IMR-90 (cell line): ENCODE results near the gene MLEC. TPM values are rescaled to one million over a fixed set of nuclear protein-coding genes. Genes with fewer than 3 reads are reported as not detected.

Experiments
- ATAC-seq: fragments of 200-7000 bp; cut with Tn5 transposase; 2 replicates; pipeline ENCODE4 v1.9.1; 2020; ENCODE audit warnings: low read depth, mild to moderate bottlenecking, moderate library complexity
- BruUV-seq: library from RNA; stranded (reverse); fragments of 400-500 nt; replicated peaks from 2 replicates; lab custom pipeline; 2021; lab: Mats Ljungman, UMichigan
- CTCF ChIA-PET: fragments of 300-600 bp; formaldehyde crosslinking; extraction: SDS; loops from one replicate; lab custom pipeline; 2021; ENCODE audit warnings: antibody characterized with exemption; lab: Yijun Ruan, JAX
- POLR2A ChIA-PET: fragments of 300-600 bp; sonication (Branson Sonifier 250); formaldehyde crosslinking; loops from one replicate; lab custom pipeline; 2022; ENCODE audit warnings: antibody characterized with exemption; ENCODE audit not compliant: unreplicated experiment; lab: Charles Lee
- DNase-seq: peaks from one replicate; pipeline ENCODE4 v3.0.0; 2013
- H2AFZ ChIP-seq: replicated peaks from 2 replicates; pipeline ENCODE3; 2013; ENCODE audit warnings: low read length, mild to moderate bottlenecking; ENCODE audit not compliant: poor library complexity
- H2AK5ac ChIP-seq: 2 replicates; pipeline ENCODE4 v1.6.1; 2013; ENCODE audit warnings: low read depth, low read length, inconsistent platforms
- H2AK9ac ChIP-seq: replicated peaks from 2 replicates; pipeline ENCODE3; 2013; ENCODE audit warnings: mild to moderate bottlenecking, low read depth, low read length, moderate library complexity; ENCODE audit not compliant: poor library complexity
- H2BK120ac ChIP-seq: 2 replicates; pipeline ENCODE4 v1.6.1; 2013; ENCODE audit warnings: low read depth, low read length, inconsistent platforms
- H2BK15ac ChIP-seq: 3 replicates; pipeline ENCODE4 v1.6.1; 2013; ENCODE audit warnings: low read depth, low read length, inconsistent platforms
- H2BK20ac ChIP-seq: 2 replicates; pipeline ENCODE4 v1.6.1; 2013; ENCODE audit warnings: low read depth, mild to moderate bottlenecking, inconsistent platforms, low read length, moderate library complexity
- H2BK5ac ChIP-seq: 2 replicates; pipeline ENCODE4 v1.6.1; 2013; ENCODE audit warnings: mild to moderate bottlenecking, low read depth, low read length, inconsistent platforms; ENCODE audit not compliant: poor library complexity, severe bottlenecking
- H3K14ac ChIP-seq: replicated peaks from 2 replicates; pipeline ENCODE4 v1.6.1; 2013; ENCODE audit warnings: low read depth, low read length, inconsistent platforms
- H3K18ac ChIP-seq: 2 replicates; pipeline ENCODE4 v1.6.1; 2013; ENCODE audit warnings: low read depth, low read length, control low read depth
- H3K23ac ChIP-seq: 2 replicates; pipeline ENCODE4 v1.6.1; 2013; ENCODE audit warnings: low read depth, low read length, inconsistent platforms
- H3K27ac ChIP-seq: 2 replicates; pipeline ENCODE4 v1.5.1; 2013; ENCODE audit warnings: mild to moderate bottlenecking, control low read depth, low read length; ENCODE audit not compliant: insufficient read depth
- H3K27me3 ChIP-seq: 2 replicates; pipeline ENCODE4 v1.6.1; 2013; ENCODE audit warnings: low read length; ENCODE audit not compliant: control insufficient read depth, insufficient read depth
- H3K36me3 ChIP-seq: 2 replicates; pipeline ENCODE4 v1.6.1; 2013; ENCODE audit warnings: low read length, mixed read lengths; ENCODE audit not compliant: control insufficient read depth, insufficient read depth
- H3K4ac ChIP-seq: 2 replicates; pipeline ENCODE4 v1.6.1; 2013; ENCODE audit warnings: low read depth, low read length, inconsistent platforms
- H3K4me1 ChIP-seq: 2 replicates; pipeline ENCODE4 v1.6.1; 2013; ENCODE audit warnings: low read length, mixed read lengths; ENCODE audit not compliant: control insufficient read depth, insufficient read depth
- H3K4me2 ChIP-seq: 2 replicates; pipeline ENCODE4 v1.6.1; 2013; ENCODE audit warnings: low read depth, mild to moderate bottlenecking, control low read depth, low read length, moderate library complexity
- H3K4me3 ChIP-seq: 2 replicates; pipeline ENCODE4 v1.5.1; 2013; ENCODE audit warnings: low read depth, mild to moderate bottlenecking, control low read depth, low read length, moderate library complexity; ENCODE audit not compliant: insufficient read depth
- H3K56ac ChIP-seq: 2 replicates; pipeline ENCODE4 v1.6.1; 2013; ENCODE audit warnings: low read length, inconsistent platforms; ENCODE audit not compliant: insufficient read depth; ENCODE audit errors: extremely low read depth
- H3K79me1 ChIP-seq, 2 experiments: 2 replicates each; pipeline ENCODE4 v1.6.1; 2013; ENCODE audit warnings: low read length in 2 of 2, inconsistent platforms in 1 of 2, low read depth in 1 of 2
- H3K9ac ChIP-seq: 2 replicates; pipeline ENCODE4 v1.6.1; 2013; ENCODE audit warnings: low read depth, low read length, control low read depth
- H3K9me1 ChIP-seq: 2 replicates; pipeline ENCODE4 v1.6.1; 2013; ENCODE audit warnings: low read length, inconsistent platforms; ENCODE audit not compliant: insufficient read depth
- H3K9me3 ChIP-seq: 2 replicates; pipeline ENCODE4 v1.6.1; 2013; ENCODE audit warnings: low read length; ENCODE audit not compliant: control insufficient read depth, insufficient read depth
- H4K20me1 ChIP-seq: 2 replicates; pipeline ENCODE4 v1.6.1; 2013; ENCODE audit warnings: low read length, inconsistent platforms; ENCODE audit not compliant: insufficient read depth
- H4K5ac ChIP-seq: 2 replicates; pipeline ENCODE4 v1.6.1; 2013; ENCODE audit warnings: mild to moderate bottlenecking, low read depth, low read length, control low read depth
- H4K8ac ChIP-seq, 2 experiments: 2 replicates each; pipeline ENCODE4 v1.6.1; 2013; ENCODE audit warnings: low read depth in 2 of 2, low read length in 2 of 2, control low read depth in 1 of 2, inconsistent platforms in 1 of 2
- H4K91ac ChIP-seq: 2 replicates; pipeline ENCODE4 v1.6.1; 2013; ENCODE audit warnings: low read depth, low read length, inconsistent platforms; ENCODE audit not compliant: insufficient read depth
- BHLHE40 ChIP-seq: fragments of 150-350 bp; IDR thresholded peaks from 2 replicates; pipeline ENCODE4 v1.6.1; 2016; ENCODE audit warnings: mild to moderate bottlenecking, low read depth, low read length
- CEBPB ChIP-seq: IDR thresholded peaks from 2 replicates; pipeline ENCODE4 v1.6.1; 2012; ENCODE audit warnings: low read depth, low read length, improper control_type of control experiment
- CHD1 ChIP-seq: IDR thresholded peaks from 2 replicates; pipeline ENCODE4 v1.6.1; 2012; ENCODE audit warnings: low read depth, low read length, improper control_type of control experiment
- CTCF ChIP-seq: conservative IDR thresholded peaks from 2 replicates; pipeline ENCODE4 v1.5.1; 2012; ENCODE audit warnings: mild to moderate bottlenecking, low read depth, low read length, improper control_type of control experiment
- ELK1 ChIP-seq: fragments of 150-350 bp; IDR thresholded peaks from 2 replicates; pipeline ENCODE4 v1.6.1; 2016; ENCODE audit warnings: low read depth, mild to moderate bottlenecking, low read length, moderate library complexity, borderline replicate concordance
- FOS ChIP-seq: fragments of 150-350 bp; IDR thresholded peaks from 2 replicates; pipeline ENCODE4 v1.6.1; 2016; ENCODE audit warnings: low read depth, low read length
- MAFK ChIP-seq: IDR thresholded peaks from 2 replicates; pipeline ENCODE4 v1.6.1; 2012; ENCODE audit warnings: low read depth, low read length, improper control_type of control experiment
- MAZ ChIP-seq: IDR thresholded peaks from 2 replicates; pipeline ENCODE4 v1.6.1; 2012; ENCODE audit warnings: low read depth, mild to moderate bottlenecking, low read length, improper control_type of control experiment, moderate library complexity, borderline replicate concordance
- MXI1 ChIP-seq: IDR thresholded peaks from 2 replicates; pipeline ENCODE4 v1.6.1; 2012; ENCODE audit warnings: low read depth, mild to moderate bottlenecking, low read length, moderate library complexity, borderline replicate concordance
- POLR2A ChIP-seq: IDR thresholded peaks from 2 replicates; pipeline ENCODE4 v1.6.1; 2012; ENCODE audit warnings: mild to moderate bottlenecking, low read depth, low read length
- RAD21 ChIP-seq: IDR thresholded peaks from 2 replicates; pipeline ENCODE4 v1.6.1; 2012; ENCODE audit warnings: low read length, improper control_type of control experiment
- RCOR1 ChIP-seq: IDR thresholded peaks from 2 replicates; pipeline ENCODE4 v1.6.1; 2012; ENCODE audit warnings: mild to moderate bottlenecking, low read length, improper control_type of control experiment; ENCODE audit not compliant: insufficient replicate concordance
- RFX5 ChIP-seq: IDR thresholded peaks from 2 replicates; pipeline ENCODE4 v1.8.0; 2012; ENCODE audit warnings: low read depth, mild to moderate bottlenecking, low read length, moderate library complexity
- SMC3 ChIP-seq: fragments of 150-350 bp; IDR thresholded peaks from 2 replicates; pipeline ENCODE4 v1.6.1; 2016; ENCODE audit warnings: low read depth, mild to moderate bottlenecking, antibody characterized with exemption, low read length, moderate library complexity
- USF2 ChIP-seq: fragments of 150-350 bp; IDR thresholded peaks from 2 replicates; pipeline ENCODE4 v1.6.1; 2017; ENCODE audit warnings: mild to moderate bottlenecking, antibody characterized with exemption, low read length, low read depth
- WGBS, 2 experiments: methylation state at CpG; one replicate each; pipeline versions ENCODE4 v1.1.5 to v1.1.7; 2013; ENCODE audit warnings: missing lambda C conversion rate in 2 of 2; ENCODE audit not compliant: insufficient read length in 1 of 2; ENCODE audit errors: extremely low coverage in 2 of 2; 5-methylcytosine and 5-hydroxymethylcytosine counted together
- dilution Hi-C: fragments of 300-500 bp; cut with HindIII; formaldehyde crosslinking; loops from one replicate; pipeline ENCODE4 v1.14.3; 2018; ENCODE audit warnings: low sequenced_read_pairs; ENCODE audit not compliant: unreplicated experiment
- in situ Hi-C: fragments of 300-500 bp; cut with MboI; formaldehyde crosslinking; loops from 3 replicates; pipeline ENCODE4 v1.14.3; 2019; ENCODE audit warnings: low sequenced_read_pairs, inconsistent platforms, mixed read lengths
- intact Hi-C: fragments of 100-400 bp; cut with micrococcal nuclease; formaldehyde crosslinking; loops from 2 replicates; pipeline ENCODE4 v1.10.0; 2022
- polyA plus RNA-seq, 3 experiments: library from polyadenylated mRNA; depleted of rRNA; stranded (reverse); fragments of >200 nt; gene quantifications; 2 replicates each; pipeline ENCODE4 v1.2.3, GENCODE V29; 2012; ENCODE audit warnings: low replicate concordance in 1 of 3
- total RNA-seq: library from RNA; depleted of rRNA; stranded (reverse); fragments of >200 nt; gene quantifications from 2 replicates; pipeline ENCODE4 v1.2.3, GENCODE V29; 2012

The MLEC gene
- total and polyA plus RNA-seq, 2 of the 4 experiments (the other 2 are of a cell fraction), result 44.1 to 137 TPM

- ChIA-PET POLR2A (no interaction called here), CTCF (no interaction called here)
- no peak overlapping the region for H3K23ac ChIP-seq
Observed at GRCh38 chr12:120735181-120735580, 48.2 kb downstream of the MLEC start.

More at GRCh38 chr12:120735181-120735580, 48.2 kb downstream of the MLEC start:
- Histone ChIP-seq H3K4me1 (no peaks in the 10 kb centered on the region), H3K4me2 (no peak overlapping the region), H4K91ac (no peak overlapping the region), H4K8ac (no peak overlapping the region), H2BK15ac (no peak overlapping the region), H3K9me1 (no peaks in the 10 kb centered on the region), H3K27me3 (no peaks in the 10 kb centered on the region), H2AK5ac (no peak overlapping the region), H4K20me1 (no peaks in the 10 kb centered on the region), H3K4ac (no peak overlapping the region), H4K5ac (no peak overlapping the region), H2AK9ac (no peak overlapping the region), H2BK120ac (no peak overlapping the region), H3K56ac (no peak overlapping the region), H3K4me3 (no peak overlapping the region), H3K18ac (no peak overlapping the region), H2BK20ac (no peak overlapping the region), H2AFZ (no peak overlapping the region), H3K9me3 (no peaks in the 10 kb centered on the region), H3K36me3 (peaks cover 2% of the 10 kb centered on the region), H2BK5ac (no peak overlapping the region), H3K9ac (no peak overlapping the region), H3K27ac (no peak overlapping the region), H3K14ac (no peak overlapping the region), H3K79me1 (no peaks in the 10 kb centered on the region)
- in situ Hi-C loops (no loop called here), intact Hi-C loops (no loop called here), dilution Hi-C loops (no loop called here)
- DNase-seq, result no peak
- WGBS, 2 experiments, result no CpG with 5 or more reads among the region's 3 CpGs
- TF ChIP-seq ELK1 (no peak), MAZ (no peak), CTCF (no peak), CHD1 (no peak), FOS (no peak), RCOR1 (no peak), MAFK (no peak), MXI1 (no peak), SMC3 (no peak), RAD21 (no peak), USF2 (no peak), BHLHE40 (no peak), POLR2A (no peak), CEBPB (no peak), RFX5 (no peak)
- ATAC-seq, result no peak
- BruUV-seq, result no TSS peak
